GM12878 (cell line): ENCODE data around the gene ELFN2. TPM values are rescaled to one million over a fixed set of nuclear protein-coding genes. Genes with fewer than 3 reads are reported as not detected.

Experiments used
- ATAC-seq: fragments of 200-7000 bp; cut with Tn5 transposase; 3 replicates; pipeline ENCODE4 v1.9.1; 2020; ENCODE audit warnings: mild to moderate bottlenecking, moderate library complexity
- BruUV-seq: library from RNA; stranded (reverse); fragments of 400-500 nt; replicated peaks from 2 replicates; lab custom pipeline; 2021; lab: Mats Ljungman, UMichigan
- CTCF ChIA-PET: fragments of 300-600 bp; sonication (Branson Sonifier 250); formaldehyde crosslinking; extraction: SDS; loops from one replicate; lab custom pipeline; 2021; ENCODE audit warnings: inconsistent platforms; lab: Yijun Ruan, JAX
- POLR2A ChIA-PET: fragments of 350-600 bp; formaldehyde crosslinking; extraction: SDS; loops from one replicate; lab custom pipeline; 2021; ENCODE audit warnings: inconsistent platforms; lab: Charles Lee
- RAD21 ChIA-PET: fragments of 300-600 bp; sonication (Branson Sonifier 250); formaldehyde crosslinking; loops from one replicate; lab custom pipeline; 2023; ENCODE audit warnings: antibody characterized with exemption; ENCODE audit not compliant: unreplicated experiment; lab: Charles Lee
- SMC1A ChIA-PET: fragments of 300-600 bp; sonication (Branson Sonifier 250); formaldehyde crosslinking; loops from one replicate; lab custom pipeline; 2023; ENCODE audit not compliant: unreplicated experiment, uncharacterized antibody; lab: Charles Lee
- DNase-seq: peaks from one replicate; pipeline ENCODE4 v3.0.0-alpha.2; 2011; ENCODE audit warnings: low read depth, low spot score
- FAIRE-seq: peaks from 3 replicates; lab custom pipeline; 2011; peaks lifted over from hg19 to GRCh38; lab: Jason Lieb, UNC
- H2AFZ ChIP-seq: 2 replicates; pipeline ENCODE4 v1.6.0; 2011; ENCODE audit warnings: low read depth, low read length, control low read depth; ENCODE audit not compliant: control insufficient read depth
- H3K27ac ChIP-seq: 2 replicates; pipeline ENCODE4 v1.5.1; 2011; ENCODE audit warnings: control low read depth; ENCODE audit not compliant: control insufficient read depth, insufficient read depth
- H3K27me3 ChIP-seq, 2 experiments: replicated peaks in 1 of 2; 2 replicates each; pipeline versions ENCODE4 v1.6.0 to v1.6.1; 2011; ENCODE audit warnings: low read length in 1 of 2; ENCODE audit not compliant: control insufficient read depth in 2 of 2, insufficient read depth in 2 of 2
- H3K36me3 ChIP-seq, 2 experiments: 2 replicates each; pipeline ENCODE4 v1.5.1; 2011; ENCODE audit warnings: low read length in 1 of 2; ENCODE audit not compliant: control insufficient read depth in 2 of 2, insufficient read depth in 2 of 2
- H3K4me1 ChIP-seq: 2 replicates; pipeline ENCODE4 v1.6.1; 2011; ENCODE audit warnings: mild to moderate bottlenecking, low read length, moderate library complexity, mixed read lengths; ENCODE audit not compliant: control insufficient read depth, insufficient read depth
- H3K4me2 ChIP-seq: 2 replicates; pipeline ENCODE4 v1.6.0; 2011; ENCODE audit warnings: control low read depth; ENCODE audit not compliant: control insufficient read depth, insufficient read depth
- H3K4me3 ChIP-seq: fragments of 200-600 bp; sonication (generic); 2 replicates; pipeline ENCODE4 v1.5.1; 2016
- H3K79me2 ChIP-seq: 2 replicates; pipeline ENCODE4 v1.6.0; 2011; ENCODE audit warnings: low read length; ENCODE audit not compliant: control insufficient read depth, insufficient read depth
- H3K9ac ChIP-seq: 2 replicates; pipeline ENCODE4 v1.8.0; 2011; ENCODE audit warnings: low read length, control low read depth, mixed read lengths; ENCODE audit not compliant: control insufficient read depth, insufficient read depth
- H3K9me3 ChIP-seq: replicated peaks from 3 replicates; pipeline ENCODE4 v1.5.1; 2011; ENCODE audit warnings: mild to moderate bottlenecking, low read length; ENCODE audit not compliant: control insufficient read depth, insufficient read depth
- H4K20me1 ChIP-seq: 2 replicates; pipeline ENCODE4 v1.6.0; 2011; ENCODE audit not compliant: control insufficient read depth, insufficient read depth
- DPF2 ChIP-seq: fragments of 450-650 bp; IDR thresholded peaks from 2 replicates; pipeline ENCODE4 v1.6.1; 2017; ENCODE audit warnings: mild to moderate bottlenecking
- HCFC1 ChIP-seq: fragments of 150-350 bp; IDR thresholded peaks from 2 replicates; pipeline ENCODE4 v1.6.1; 2014; ENCODE audit warnings: low read length
- HDAC6 ChIP-seq: fragments of 200-600 bp; sonication (generic); IDR thresholded peaks from one replicate; pipeline ENCODE4 v1.8.0; 2017; ENCODE audit warnings: antibody characterized with exemption; ENCODE audit not compliant: unreplicated experiment
- SMAD1 ChIP-seq: fragments of 450-650 bp; IDR thresholded peaks from 2 replicates; pipeline ENCODE4 v1.6.1; 2018; ENCODE audit warnings: mild to moderate bottlenecking, low read depth; ENCODE audit not compliant: partially characterized antibody
- SP1 ChIP-seq: IDR thresholded peaks from one replicate; pipeline ENCODE4 v1.6.1; 2011; ENCODE audit warnings: low read depth, low read length
- ZNF207 ChIP-seq: fragments of 450-650 bp; IDR thresholded peaks from 2 replicates; pipeline ENCODE4 v1.6.1; 2014; ENCODE audit warnings: antibody characterized with exemption, mild to moderate bottlenecking, borderline replicate concordance
- ZNF217 ChIP-seq: fragments of 450-650 bp; IDR thresholded peaks from 2 replicates; pipeline ENCODE4 v1.6.1; 2017; ENCODE audit warnings: antibody characterized with exemption, mild to moderate bottlenecking
- WGBS: methylation state at CpG from one replicate; pipeline ENCODE4 v1.1.6; 2016; ENCODE audit warnings: low lambda C conversion rate; ENCODE audit not compliant: insufficient replicate concordance, insufficient coverage; ENCODE audit errors: missing lambda C conversion rate; 5-methylcytosine and 5-hydroxymethylcytosine counted together
- in situ Hi-C: fragments of 300-500 bp; cut with MboI; formaldehyde crosslinking; loops from 9 replicates; pipeline ENCODE4 v1.14.3; 2018; ENCODE audit warnings: mixed read lengths
- intact Hi-C: fragments of 100-400 bp; cut with micrococcal nuclease; formaldehyde crosslinking; loops from one replicate; pipeline ENCODE4 v1.14.2; 2022; ENCODE audit not compliant: unreplicated experiment
- polyA plus RNA-seq, 11 experiments: library from polyadenylated mRNA; depleted of rRNA in 4 of 11; unstranded in 6 of 11; stranded (reverse) in 5 of 11; fragments of >200 nt; fragmentation: Nextera tagmentation in 4 of 11; fragmentation: Illumina TruSeq in 1 of 11; extraction: Ambion mirVana in 4 of 11; extraction: Trizol in 1 of 11; gene quantifications; 1 replicate in 1 of 11; 2 replicates in 10 of 11; pipeline versions ENCODE4 v1.2.1 to v1.2.3, GENCODE V29; 2011 to 2016; ENCODE audit warnings: inconsistent platforms in 2 of 11, missing spikeins in 2 of 11, low read depth in 1 of 11
- total RNA-seq, 4 experiments: library from RNA; depleted of rRNA in 3 of 4; stranded (reverse); fragments of >200 nt in 3 of 4; fragmentation: Illumina TruSeq in 1 of 4; extraction: Trizol in 1 of 4; gene quantifications; 2 replicates each; pipeline versions ENCODE4 v1.2.1 to v1.2.3, GENCODE V29; 2013 to 2021
- TF ChIP-seq, protein P1 (sequence below): IDR thresholded peaks from 2 replicates; pipeline ENCODE4 v1.6.1; 2012; ENCODE audit warnings: low read depth, low read length, improper control_type of control experiment
- TF ChIP-seq, protein P2 (sequence below): fragments of 150-350 bp; IDR thresholded peaks from 2 replicates; pipeline ENCODE4 v1.6.1; 2016; ENCODE audit warnings: low read depth, low read length
- TF ChIP-seq, protein P3 (sequence below): fragments of 450-650 bp; IDR thresholded peaks from 2 replicates; pipeline ENCODE4 v1.6.1; 2018; ENCODE audit warnings: borderline replicate concordance, mild to moderate bottlenecking; ENCODE audit not compliant: partially characterized antibody

Gene ELFN2
- total and polyA plus RNA-seq, 10 of the 15 experiments (the other 5 are each of a cell fraction or from before 2014, with no cell fraction given) = 0.03 to 0.05 TPM; not detected in 8

DNA sequence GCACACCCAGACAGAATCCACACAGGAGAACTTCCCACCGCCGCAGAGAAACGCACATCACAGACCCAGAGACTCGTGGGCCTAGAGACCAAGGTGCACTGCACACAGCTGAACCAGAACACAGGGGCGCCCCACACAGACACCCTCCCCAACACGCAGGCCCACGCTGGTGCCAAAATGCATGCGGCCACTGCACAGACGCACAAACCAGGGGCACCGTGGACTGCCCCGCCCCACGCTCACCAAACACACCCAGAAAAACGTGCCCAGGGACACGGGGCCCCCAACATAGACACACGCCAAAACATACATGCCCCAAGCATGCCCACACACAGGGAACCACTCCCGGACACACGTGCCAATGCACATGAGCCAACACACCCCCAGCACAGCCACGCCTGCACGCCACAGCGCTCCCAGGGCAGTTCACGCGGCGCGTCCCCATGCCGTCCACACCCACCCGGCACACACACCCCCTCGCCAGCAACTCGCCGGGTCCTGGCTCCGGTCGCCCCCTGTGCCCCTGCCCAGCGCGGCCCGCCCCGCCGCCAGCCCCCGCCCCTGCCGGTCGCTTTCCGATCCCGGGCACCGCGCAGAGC, 7.8 kb downstream of the ELFN2 start:
- in situ Hi-C loops = no loop called here
- Histone ChIP-seq H2AFZ (no peak overlapping the region), H3K9me3 (no peaks in the 10 kb centered on the region), H3K4me3 (no peak overlapping the region), H3K9ac (no peak overlapping the region), H3K27ac (no peak overlapping the region), H3K36me3 (no peaks in the 10 kb centered on the region), H3K79me2 (no peaks in the 10 kb centered on the region), H3K27me3 (peaks cover 10% of the 10 kb centered on the region in 2 experiments), H3K4me2 (no peak overlapping the region), H3K4me1 (no peaks in the 10 kb centered on the region), H4K20me1 (no peaks in the 10 kb centered on the region)
- POLR2A ChIA-PET = no interaction called here
- intact Hi-C loops = no loop called here
- no TSS peak for BruUV-seq
- SMC1A ChIA-PET = no interaction called here
- TF ChIP-seq ZNF207 = no peak
- TF ChIP-seq, protein P1, sequence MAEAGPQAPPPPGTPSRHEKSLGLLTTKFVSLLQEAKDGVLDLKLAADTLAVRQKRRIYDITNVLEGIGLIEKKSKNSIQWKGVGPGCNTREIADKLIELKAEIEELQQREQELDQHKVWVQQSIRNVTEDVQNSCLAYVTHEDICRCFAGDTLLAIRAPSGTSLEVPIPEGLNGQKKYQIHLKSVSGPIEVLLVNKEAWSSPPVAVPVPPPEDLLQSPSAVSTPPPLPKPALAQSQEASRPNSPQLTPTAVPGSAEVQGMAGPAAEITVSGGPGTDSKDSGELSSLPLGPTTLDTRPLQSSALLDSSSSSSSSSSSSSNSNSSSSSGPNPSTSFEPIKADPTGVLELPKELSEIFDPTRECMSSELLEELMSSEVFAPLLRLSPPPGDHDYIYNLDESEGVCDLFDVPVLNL = no peak
- no peak for TF ChIP-seq DPF2
- TF ChIP-seq HDAC6 = no peak
- no peak for TF ChIP-seq HCFC1
- TF ChIP-seq, protein P2, sequence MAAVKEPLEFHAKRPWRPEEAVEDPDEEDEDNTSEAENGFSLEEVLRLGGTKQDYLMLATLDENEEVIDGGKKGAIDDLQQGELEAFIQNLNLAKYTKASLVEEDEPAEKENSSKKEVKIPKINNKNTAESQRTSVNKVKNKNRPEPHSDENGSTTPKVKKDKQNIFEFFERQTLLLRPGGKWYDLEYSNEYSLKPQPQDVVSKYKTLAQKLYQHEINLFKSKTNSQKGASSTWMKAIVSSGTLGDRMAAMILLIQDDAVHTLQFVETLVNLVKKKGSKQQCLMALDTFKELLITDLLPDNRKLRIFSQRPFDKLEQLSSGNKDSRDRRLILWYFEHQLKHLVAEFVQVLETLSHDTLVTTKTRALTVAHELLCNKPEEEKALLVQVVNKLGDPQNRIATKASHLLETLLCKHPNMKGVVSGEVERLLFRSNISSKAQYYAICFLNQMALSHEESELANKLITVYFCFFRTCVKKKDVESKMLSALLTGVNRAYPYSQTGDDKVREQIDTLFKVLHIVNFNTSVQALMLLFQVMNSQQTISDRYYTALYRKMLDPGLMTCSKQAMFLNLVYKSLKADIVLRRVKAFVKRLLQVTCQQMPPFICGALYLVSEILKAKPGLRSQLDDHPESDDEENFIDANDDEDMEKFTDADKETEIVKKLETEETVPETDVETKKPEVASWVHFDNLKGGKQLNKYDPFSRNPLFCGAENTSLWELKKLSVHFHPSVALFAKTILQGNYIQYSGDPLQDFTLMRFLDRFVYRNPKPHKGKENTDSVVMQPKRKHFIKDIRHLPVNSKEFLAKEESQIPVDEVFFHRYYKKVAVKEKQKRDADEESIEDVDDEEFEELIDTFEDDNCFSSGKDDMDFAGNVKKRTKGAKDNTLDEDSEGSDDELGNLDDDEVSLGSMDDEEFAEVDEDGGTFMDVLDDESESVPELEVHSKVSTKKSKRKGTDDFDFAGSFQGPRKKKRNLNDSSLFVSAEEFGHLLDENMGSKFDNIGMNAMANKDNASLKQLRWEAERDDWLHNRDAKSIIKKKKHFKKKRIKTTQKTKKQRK = no peak
- TF ChIP-seq SMAD1 = no peak
- TF ChIP-seq ZNF217 = no peak
- TF ChIP-seq, protein P3, sequence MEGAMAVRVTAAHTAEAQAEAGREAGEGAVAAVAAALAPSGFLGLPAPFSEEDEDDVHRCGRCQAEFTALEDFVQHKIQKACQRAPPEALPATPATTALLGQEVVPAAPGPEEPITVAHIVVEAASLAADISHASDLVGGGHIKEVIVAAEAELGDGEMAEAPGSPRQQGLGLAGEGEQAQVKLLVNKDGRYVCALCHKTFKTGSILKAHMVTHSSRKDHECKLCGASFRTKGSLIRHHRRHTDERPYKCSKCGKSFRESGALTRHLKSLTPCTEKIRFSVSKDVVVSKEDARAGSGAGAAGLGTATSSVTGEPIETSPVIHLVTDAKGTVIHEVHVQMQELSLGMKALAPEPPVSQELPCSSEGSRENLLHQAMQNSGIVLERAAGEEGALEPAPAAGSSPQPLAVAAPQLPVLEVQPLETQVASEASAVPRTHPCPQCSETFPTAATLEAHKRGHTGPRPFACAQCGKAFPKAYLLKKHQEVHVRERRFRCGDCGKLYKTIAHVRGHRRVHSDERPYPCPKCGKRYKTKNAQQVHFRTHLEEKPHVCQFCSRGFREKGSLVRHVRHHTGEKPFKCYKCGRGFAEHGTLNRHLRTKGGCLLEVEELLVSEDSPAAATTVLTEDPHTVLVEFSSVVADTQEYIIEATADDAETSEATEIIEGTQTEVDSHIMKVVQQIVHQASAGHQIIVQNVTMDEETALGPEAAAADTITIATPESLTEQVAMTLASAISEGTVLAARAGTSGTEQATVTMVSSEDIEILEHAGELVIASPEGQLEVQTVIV = no peak
- TF ChIP-seq SP1 = no peak
- 32% methylated on average over 28 of the region's 43 CpGs for WGBS
- CTCF ChIA-PET = no interaction called here
- no peak for ATAC-seq
- FAIRE-seq = no peak
- RAD21 ChIA-PET = no interaction called here
- DNase-seq = no peak
